Stimulated activated CD4-positive, alpha-beta T cell treated with anti-CD3 and anti-CD28 coated beads, Interleukin-4, amount 100 ng/mL, for 24 hours (primary cell): ENCODE data around the gene VGLL1.

Experiments used
- DNase-seq: peaks from one replicate; pipeline ENCODE4 v3.0.0-alpha.2; 2020

Gene VGLL1

DNA sequence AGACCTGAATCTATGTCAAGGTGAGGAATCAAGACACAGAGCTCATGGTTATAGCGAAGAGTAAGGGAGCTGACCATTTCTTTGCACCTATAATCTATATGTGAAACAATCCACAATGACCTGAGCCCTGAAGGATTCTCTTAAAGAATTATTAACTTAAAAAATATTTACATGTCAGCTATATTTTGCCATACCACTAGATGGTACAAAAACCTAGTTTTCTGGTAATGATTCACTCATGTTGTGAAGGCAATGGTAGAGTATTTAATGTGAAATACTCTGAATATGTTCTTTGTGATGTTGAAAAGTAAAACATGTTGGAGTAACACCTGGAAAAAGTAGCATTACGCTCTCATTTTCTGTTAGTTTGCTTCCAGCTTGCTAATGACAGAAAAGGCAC lies 40.0 kb downstream of the VGLL1 start:
- DNase-seq: no peak

DNA sequence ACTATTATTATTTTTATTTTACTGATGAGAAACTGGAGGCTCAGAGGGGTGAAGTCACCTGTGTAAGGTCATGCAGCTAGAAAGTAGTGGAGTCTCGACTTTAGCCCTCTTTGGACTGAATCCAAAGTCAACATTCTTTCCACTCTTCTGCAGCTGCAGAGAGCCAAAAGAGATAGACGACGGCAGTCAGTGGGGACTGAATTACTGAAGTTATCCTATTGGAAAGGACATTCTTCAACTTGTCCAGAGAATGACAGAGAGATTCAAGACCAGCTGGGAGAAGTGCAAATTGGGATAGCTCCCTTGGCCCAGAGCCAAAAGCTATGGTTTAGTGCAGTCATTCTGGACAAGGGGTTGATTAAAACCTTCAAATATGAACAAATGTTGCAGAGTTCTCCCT lies 42.5 kb downstream of the VGLL1 start:
- DNase-seq: no peak

- peak; percentile 70 for DNase-seq
Measured at GRCh38 chrX:136577552-136577951, 45.5 kb downstream of the VGLL1 start.

GRCh38 chrX:136580316-136580715 lies 48.3 kb downstream of the VGLL1 start:
- DNase-seq: no peak

DNA sequence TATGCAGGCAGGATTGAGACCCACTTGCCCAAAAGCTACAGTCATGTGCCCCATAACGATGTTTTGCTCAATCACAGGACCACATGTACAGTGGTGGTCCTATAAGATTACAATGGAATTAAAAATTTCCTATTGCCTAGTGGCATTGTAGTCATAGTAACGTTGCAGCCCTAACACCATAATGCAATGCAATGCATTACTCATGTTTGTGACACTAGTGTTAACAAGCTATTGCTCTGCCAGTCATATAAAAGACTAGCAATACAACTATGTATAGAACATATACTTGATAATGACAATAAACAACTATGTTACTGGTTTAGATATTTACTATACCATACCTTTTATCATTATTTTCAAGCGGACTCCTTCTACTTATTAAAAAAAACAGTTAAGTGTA lies 50.6 kb downstream of the VGLL1 start:
- no peak for DNase-seq

DNA sequence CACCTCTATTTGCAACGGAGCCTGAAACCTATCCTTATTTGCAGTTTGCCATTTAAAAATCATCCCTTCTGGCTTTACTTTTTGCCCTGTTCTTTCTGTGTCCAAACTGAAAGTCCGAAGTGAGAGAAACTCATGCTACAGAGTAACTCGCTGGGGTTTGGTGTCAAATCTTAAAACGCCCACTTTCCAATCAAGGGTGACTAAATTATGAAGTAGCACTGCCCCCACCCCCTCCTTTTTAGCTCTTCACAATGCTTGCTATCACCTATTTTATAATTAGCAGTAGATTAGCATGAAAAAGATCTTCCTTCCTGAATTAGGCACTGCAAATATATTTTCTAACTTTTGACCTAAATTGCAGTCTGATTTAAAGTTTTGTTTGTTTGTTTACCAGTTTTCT lies 52.5 kb downstream of the VGLL1 start:
- DNase-seq: peak; percentile 50

DNA sequence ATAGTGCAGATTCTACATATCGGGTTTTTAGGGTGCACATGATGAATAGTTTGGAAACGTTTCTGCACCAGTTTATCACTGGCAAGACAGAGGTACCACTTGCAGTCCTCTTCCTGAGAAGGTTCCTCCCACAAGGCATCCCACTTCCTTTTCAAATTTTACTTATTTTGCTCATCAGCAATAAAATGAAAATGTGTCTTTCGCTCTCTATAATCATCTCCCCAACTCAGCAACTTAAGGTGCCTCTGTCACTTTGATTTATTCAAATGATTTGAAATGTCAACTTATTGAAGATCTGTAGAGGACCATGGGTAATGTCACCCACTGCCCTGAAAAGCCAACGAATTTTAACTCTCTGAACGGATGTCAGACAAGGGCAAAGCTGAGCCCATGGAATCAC lies 53.2 kb downstream of the VGLL1 start:
- DNase-seq: no peak

DNA sequence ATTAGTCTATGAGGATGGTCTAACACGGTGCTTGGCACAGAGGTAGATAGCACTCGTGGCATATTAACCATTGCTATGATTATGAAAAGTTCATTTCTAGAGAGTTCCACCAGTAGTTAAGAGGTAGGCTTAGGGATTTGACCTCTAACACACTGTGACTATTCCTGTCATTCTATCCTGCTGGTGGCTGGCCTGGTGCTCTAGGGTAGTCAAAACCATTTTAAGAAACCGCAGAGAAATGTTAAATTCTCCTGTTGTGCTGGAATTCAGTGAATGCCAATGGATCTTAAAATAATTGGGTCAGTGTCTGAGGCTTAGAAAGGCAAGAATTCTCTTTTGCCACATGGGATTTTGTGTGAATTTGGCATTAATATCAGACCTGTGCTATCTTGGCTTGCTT lies 53.9 kb downstream of the VGLL1 start:
- DNase-seq: no peak

DNA sequence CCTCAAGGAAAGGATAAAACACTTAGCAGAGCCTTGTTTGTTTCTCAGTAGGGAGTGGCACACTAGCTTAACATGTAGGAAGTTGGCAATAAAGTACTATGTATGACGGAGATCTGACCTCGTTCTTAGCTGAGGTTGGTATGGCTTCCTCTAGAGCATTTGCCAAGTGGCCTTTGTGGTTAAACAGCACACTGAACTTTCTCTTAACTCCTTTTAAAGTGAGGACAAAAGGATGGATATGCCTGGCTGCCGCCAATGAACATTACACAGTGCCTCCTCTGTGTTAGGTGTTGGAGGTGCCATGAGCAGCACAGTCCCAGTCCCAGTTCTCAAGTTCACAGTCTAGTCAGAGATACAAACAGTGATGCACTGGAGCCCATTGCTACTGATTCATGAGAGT lies 54.4 kb downstream of the VGLL1 start:
- no peak for DNase-seq

GRCh38 chrX:136587532-136587931 lies 55.5 kb downstream of the VGLL1 start:
- DNase-seq: no peak

DNA sequence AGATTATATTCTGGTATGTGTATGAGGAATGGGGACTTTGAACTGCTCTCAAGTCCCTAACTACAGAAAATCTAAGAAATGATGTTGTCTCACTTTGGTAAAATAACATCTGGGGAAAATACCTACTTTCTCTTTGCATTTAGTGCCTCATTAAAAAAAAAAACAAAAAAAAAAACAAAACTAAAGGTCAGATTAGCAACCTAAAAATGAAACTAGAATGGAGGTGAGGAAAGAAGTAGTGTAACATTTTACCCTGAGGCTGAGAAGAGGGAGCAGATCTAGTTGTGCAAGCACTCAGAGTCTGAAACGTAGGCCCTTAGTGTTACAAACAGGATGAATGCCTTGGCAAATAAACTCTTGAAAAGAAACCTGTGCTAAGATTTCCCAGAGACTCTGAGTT lies 56.0 kb downstream of the VGLL1 start:
- no peak for DNase-seq

- DNase-seq: no peak
Measured at GRCh38 chrX:136589966-136590365, 58.0 kb downstream of the VGLL1 start.

DNA sequence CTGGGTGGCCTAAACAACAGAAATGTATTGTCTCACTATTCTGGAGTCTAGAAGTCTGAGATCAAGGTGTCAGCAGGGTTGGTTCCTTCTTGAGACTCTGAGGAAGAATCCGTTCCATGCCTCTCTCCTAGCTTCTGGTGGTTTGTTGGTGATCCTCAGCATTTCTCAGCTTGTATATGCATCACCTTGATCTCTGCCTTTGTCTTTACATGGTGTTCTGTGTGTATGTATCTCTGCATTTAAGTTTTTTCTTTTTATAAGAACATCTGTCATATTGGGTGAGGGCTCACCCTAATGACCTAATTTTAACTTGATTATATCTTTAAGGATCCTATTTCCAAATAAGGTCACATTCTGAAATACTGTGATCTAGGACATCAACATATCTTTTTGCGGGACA lies 65.3 kb downstream of the VGLL1 start:
- DNase-seq: no peak

DNA sequence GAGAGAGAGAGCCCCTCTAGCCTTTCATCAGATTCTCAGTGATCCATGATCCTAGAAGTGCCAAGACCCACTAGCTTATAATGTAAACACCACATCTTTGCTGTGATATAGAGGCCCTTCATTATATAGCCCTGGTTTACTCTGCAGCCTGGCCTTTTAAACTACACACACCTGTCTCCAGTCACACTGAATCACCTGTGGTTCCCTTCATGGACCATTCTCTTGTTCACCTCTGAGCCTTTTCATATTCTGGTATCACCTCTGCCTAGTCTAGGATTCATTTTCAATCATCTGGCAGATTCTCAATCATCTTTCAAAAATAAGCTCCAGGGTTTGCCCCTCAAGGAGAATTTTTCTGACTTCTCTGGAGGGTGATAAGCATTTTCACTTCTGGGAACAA lies 65.9 kb downstream of the VGLL1 start:
- DNase-seq: no peak

DNA sequence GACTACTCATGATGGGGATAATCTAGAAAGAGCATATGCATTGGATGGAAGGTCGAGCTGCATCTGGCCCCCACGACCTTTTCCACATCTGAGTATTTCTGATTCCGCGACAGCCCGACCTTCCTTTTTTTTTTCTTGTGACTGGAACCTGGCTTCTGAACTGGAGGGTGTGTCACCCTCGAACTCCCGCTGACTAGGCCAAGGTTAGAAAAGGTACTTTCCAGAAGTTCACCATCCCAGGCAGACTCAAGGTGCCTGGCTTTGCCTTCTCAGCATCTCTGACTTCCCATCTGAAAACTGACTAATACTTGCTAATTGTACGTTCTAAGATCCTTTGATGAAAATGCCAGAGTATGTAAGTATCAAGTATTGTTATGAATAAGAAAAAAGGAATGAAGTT lies 66.6 kb downstream of the VGLL1 start:
- peak; percentile 54 for DNase-seq

DNA sequence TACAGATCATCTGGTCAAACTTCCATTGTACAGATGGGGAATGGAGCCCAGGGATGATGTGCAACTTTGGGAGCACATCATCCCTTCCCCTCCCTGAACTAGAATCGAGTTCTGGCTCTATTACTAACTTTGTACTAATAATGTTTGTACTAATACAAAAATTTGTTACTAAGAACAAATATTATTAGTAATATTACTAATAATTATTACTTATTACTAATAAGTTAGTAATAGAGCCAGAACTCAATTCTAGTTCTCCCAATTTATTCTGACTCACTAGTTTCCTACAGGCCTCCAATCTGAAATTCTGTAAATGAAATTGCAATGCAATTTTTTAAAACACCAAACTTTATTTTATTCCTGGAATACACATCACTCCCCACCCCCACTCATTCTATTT lies 68.0 kb downstream of the VGLL1 start:
- DNase-seq: no peak
